Fibroblast of villous mesenchyme (primary cell): ENCODE measurements around the gene DYNC1H1. TPM values are rescaled to one million over a fixed set of nuclear protein-coding genes. Genes with fewer than 3 reads are reported as not detected.

ENCODE experiments used
- DNase-seq: peaks from one replicate; pipeline ENCODE4 v3.0.0-alpha.2; 2010; ENCODE audit warnings: low read depth
- H3K4me3 ChIP-seq: 2 replicates; pipeline ENCODE4 v1.5.1; 2011; ENCODE audit warnings: low read depth, mild to moderate bottlenecking, low read length
- total RNA-seq: library from RNA; depleted of rRNA; stranded (reverse); fragments of >200 nt; gene quantifications from 2 replicates; pipeline ENCODE4 v1.2.3, GENCODE V29; 2012
- TF ChIP-seq, protein P1 (sequence below): IDR thresholded peaks from 2 replicates; pipeline ENCODE4 v1.5.1; 2012; ENCODE audit warnings: low read depth, mild to moderate bottlenecking, low read length; ENCODE audit not compliant: insufficient read depth

Gene DYNC1H1
- total RNA-seq, 1 donor, result 518 TPM

DNA sequence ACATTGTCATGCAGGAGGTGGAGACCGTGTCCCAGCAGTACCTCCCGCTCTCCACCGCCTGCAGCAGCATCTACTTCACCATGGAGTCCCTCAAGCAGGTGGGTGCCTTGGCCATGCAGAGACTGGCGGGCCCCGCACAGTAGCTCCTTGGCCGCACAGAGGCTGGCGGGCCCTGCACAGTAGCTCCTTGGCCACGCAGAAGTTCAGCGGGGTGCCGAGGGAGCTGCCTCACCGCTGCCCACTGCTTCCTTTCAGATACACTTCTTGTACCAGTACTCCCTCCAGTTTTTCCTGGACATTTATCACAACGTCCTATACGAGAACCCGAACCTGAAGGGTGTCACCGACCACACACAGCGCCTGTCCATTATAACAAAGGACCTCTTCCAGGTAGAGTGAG is 74.8 kb downstream of the DYNC1H1 start:
- TF ChIP-seq, protein P1, sequence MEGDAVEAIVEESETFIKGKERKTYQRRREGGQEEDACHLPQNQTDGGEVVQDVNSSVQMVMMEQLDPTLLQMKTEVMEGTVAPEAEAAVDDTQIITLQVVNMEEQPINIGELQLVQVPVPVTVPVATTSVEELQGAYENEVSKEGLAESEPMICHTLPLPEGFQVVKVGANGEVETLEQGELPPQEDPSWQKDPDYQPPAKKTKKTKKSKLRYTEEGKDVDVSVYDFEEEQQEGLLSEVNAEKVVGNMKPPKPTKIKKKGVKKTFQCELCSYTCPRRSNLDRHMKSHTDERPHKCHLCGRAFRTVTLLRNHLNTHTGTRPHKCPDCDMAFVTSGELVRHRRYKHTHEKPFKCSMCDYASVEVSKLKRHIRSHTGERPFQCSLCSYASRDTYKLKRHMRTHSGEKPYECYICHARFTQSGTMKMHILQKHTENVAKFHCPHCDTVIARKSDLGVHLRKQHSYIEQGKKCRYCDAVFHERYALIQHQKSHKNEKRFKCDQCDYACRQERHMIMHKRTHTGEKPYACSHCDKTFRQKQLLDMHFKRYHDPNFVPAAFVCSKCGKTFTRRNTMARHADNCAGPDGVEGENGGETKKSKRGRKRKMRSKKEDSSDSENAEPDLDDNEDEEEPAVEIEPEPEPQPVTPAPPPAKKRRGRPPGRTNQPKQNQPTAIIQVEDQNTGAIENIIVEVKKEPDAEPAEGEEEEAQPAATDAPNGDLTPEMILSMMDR, result no peak
- DNase-seq, result no peak

GRCh38 chr14:102040153-102040552 is 75.8 kb downstream of the DYNC1H1 start:
- TF ChIP-seq, protein P1, result no peak
- no peak for DNase-seq
- no peak overlapping the region for H3K4me3 ChIP-seq

More for the DNA sequence above, 74.8 kb downstream of the DYNC1H1 start:
- H3K4me3 ChIP-seq, result no peak overlapping the region

DNA sequence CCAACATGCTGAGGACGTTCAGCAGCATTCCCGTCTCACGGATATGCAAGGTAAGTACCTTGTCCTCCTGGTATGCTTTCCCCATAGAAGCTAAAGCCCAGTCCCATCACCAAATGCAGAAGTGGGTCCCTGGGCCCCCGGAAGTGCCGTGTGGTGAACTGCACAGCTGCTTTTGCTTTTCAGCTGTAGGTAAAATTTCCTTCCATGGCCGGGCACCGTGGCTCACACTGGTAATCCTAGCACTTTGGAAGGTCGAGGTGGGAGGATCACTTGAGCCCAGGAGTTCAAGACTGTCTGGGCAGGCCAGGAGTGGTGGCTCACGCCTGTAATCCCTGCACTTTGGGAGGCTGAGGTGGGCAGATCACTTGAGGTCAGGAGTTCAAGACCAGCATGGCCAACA is 78.3 kb downstream of the DYNC1H1 start:
- TF ChIP-seq, protein P1, result no peak
- DNase-seq, result no peak
- H3K4me3 ChIP-seq, result no peak overlapping the region

GRCh38 chr14:102043251-102044025 is 79.1 kb downstream of the DYNC1H1 start:
- TF ChIP-seq, protein P1, result no peak
- DNase-seq, result no peak
- H3K4me3 ChIP-seq, result no peak overlapping the region

DNA sequence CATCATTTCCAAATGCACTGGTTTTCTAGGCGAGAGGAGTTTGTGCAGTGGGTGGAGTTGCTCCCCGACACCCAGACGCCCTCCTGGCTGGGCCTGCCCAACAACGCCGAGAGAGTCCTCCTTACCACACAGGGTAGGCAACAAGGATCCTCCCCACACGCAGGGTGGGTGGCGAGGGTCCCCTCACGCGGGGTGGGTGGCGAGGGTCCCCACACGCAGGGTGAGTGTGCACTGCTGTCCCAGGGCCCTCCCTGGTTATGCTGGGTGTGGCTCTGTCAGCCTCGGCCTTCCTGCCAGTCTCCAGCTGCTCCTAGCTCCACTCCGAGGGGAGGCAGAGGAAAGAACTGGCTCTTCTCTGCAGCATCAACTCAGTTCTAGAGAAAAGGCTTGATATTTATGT is 80.2 kb downstream of the DYNC1H1 start:
- DNase-seq, result no peak
- TF ChIP-seq, protein P1, result no peak
- H3K4me3 ChIP-seq, result no peak overlapping the region

DNA sequence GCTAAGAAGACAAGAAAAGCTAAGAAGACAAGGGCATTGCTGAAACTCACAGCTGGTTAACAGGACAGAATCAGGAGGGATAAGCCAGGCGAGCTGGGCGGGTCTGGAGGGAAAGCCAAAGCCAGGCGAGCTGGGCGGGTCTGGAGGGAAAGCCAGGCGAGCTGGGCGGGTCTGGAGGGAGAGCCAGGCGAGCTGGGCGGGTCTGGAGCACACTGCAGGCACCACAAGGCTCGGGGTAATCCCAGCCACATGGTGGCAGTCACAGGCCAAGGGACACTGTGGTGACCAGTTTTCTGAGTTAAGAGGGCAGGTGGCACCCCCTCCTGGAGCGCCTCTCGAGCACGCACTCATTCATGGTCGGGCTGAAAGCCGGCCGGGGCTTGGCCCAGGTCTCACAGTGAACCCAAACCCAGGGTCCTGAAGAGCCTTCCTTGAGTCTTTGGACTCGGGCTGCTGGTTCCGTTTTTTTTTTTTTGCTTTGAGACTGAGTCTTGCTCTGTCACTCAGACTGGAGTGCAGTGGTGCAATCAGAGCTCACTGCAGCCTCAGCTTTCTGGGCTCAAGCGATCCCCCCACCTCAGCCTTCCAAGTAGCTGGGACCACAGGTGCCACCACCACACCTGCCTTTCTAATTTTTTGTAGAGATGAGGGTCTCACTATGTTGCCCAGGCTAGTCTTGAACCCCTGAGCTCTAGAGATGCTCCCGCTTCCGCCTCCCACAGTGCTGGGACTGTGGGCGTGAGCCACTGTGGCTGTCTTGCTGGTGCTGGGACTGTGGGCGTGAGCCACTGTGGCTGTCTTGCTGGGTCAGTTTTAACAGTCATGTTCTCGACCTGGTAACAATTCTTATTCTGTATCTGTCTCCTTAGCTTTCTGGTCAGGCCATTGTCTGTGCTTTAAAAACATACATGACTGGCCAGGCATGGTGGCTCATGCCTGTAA is 82.2 kb downstream of the DYNC1H1 start:
- DNase-seq, result peak; percentile 72
- no peak overlapping the region for H3K4me3 ChIP-seq
- TF ChIP-seq, protein P1, result peak; percentile 37
